OCI-LY7 (cell line): ENCODE measurements around the gene GALNT9.

Source experiments
- EZH2phosphoT487 ChIP-seq: fragments of 200-600 bp; sonication (generic); IDR thresholded peaks from 2 replicates; pipeline ENCODE4 v1.6.1; 2018; ENCODE audit warnings: low read depth, borderline replicate concordance, mild to moderate bottlenecking, mixed run types, antibody characterized with exemption, low read length, moderate library complexity, mixed read lengths
- TF ChIP-seq, protein P1 (sequence below): fragments of 200-600 bp; sonication (generic); conservative IDR thresholded peaks from 2 replicates; pipeline ENCODE4 v1.5.1; 2014; ENCODE audit warnings: mild to moderate bottlenecking, antibody characterized with exemption, low read length, moderate library complexity, mixed read lengths

DNA sequence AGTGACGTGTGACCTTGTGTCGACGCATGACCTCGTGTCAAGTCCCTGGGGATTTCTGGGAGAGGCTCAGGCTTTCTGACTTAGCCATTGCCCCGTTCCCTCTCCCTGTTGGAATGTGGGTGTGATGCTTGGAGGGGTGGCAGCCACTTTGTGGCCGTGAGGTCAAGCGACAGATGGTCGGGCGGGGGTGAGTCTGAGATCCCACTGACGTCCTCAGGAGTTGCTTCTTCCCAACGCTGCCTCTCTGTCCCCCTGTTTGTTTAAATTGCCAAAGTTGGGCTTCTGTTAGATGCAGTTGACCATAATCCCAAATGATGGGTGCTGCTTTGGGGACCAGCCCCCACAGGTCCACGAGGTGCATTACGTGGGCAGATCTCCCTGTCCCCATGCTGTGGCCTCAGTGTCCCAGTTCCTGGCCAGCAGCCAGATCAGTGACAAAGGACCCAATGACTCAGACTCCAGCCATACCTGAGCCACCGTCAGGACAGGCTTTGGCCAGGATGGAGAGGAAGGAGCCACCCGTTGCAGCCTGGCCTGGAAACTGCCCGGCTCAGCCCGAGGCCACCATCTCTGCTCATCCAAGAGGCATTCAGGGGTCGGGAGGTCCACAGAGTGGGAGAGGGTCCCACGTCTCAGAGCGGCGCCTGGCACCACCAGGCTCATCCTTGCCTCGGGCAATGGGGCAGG is 34.4 kb upstream of the GALNT9 start:
- TF ChIP-seq, protein P1, sequence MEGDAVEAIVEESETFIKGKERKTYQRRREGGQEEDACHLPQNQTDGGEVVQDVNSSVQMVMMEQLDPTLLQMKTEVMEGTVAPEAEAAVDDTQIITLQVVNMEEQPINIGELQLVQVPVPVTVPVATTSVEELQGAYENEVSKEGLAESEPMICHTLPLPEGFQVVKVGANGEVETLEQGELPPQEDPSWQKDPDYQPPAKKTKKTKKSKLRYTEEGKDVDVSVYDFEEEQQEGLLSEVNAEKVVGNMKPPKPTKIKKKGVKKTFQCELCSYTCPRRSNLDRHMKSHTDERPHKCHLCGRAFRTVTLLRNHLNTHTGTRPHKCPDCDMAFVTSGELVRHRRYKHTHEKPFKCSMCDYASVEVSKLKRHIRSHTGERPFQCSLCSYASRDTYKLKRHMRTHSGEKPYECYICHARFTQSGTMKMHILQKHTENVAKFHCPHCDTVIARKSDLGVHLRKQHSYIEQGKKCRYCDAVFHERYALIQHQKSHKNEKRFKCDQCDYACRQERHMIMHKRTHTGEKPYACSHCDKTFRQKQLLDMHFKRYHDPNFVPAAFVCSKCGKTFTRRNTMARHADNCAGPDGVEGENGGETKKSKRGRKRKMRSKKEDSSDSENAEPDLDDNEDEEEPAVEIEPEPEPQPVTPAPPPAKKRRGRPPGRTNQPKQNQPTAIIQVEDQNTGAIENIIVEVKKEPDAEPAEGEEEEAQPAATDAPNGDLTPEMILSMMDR, result no peak
- no peak for TF ChIP-seq EZH2phosphoT487
